H9 (cell line): ENCODE results near the gene SHANK1. TPM values are rescaled to one million over a fixed set of nuclear protein-coding genes. Genes with fewer than 3 reads are reported as not detected.

Experiments
- DNase-seq: peaks from one replicate; pipeline ENCODE4 v3.0.0-alpha.2; 2017
- H2AFZ ChIP-seq: one replicate; pipeline ENCODE4 v1.6.1; 2013; ENCODE audit warnings: mild to moderate bottlenecking, low read length, control low read depth, moderate library complexity
- H2AK5ac ChIP-seq: 2 replicates; pipeline ENCODE4 v1.6.1; 2013; ENCODE audit warnings: low read length, control low read depth, mixed read lengths; ENCODE audit not compliant: insufficient read length
- H2BK120ac ChIP-seq: one replicate; pipeline ENCODE4 v1.6.1; 2013; ENCODE audit warnings: low read depth, mild to moderate bottlenecking, low read length, control low read depth, inconsistent platforms; ENCODE audit not compliant: poor library complexity, severe bottlenecking
- H2BK12ac ChIP-seq: 2 replicates; pipeline ENCODE4 v1.6.1; 2013; ENCODE audit warnings: low read length, control low read depth, mixed read lengths, low read depth; ENCODE audit not compliant: insufficient read length
- H2BK15ac ChIP-seq: 2 replicates; pipeline ENCODE4 v1.6.1; 2013; ENCODE audit warnings: low read depth, low read length, control low read depth
- H2BK20ac ChIP-seq: one replicate; pipeline ENCODE4 v1.6.1; 2013; ENCODE audit warnings: low read depth, mild to moderate bottlenecking, low read length, control low read depth, inconsistent platforms; ENCODE audit not compliant: poor library complexity, severe bottlenecking
- H2BK5ac ChIP-seq: 2 replicates; pipeline ENCODE4 v1.6.1; 2013; ENCODE audit warnings: low read length, control low read depth, mixed read lengths; ENCODE audit not compliant: insufficient read length
- H3K14ac ChIP-seq: 2 replicates; pipeline ENCODE4 v1.6.1; 2013; ENCODE audit warnings: low read length, control low read depth; ENCODE audit not compliant: insufficient read depth
- H3K18ac ChIP-seq: 2 replicates; pipeline ENCODE4 v1.6.1; 2013; ENCODE audit warnings: low read depth, mild to moderate bottlenecking, mixed read lengths, low read length, control low read depth; ENCODE audit not compliant: insufficient read length
- H3K23ac ChIP-seq: 2 replicates; pipeline ENCODE4 v1.6.1; 2013; ENCODE audit warnings: low read length, control low read depth, mixed read lengths, low read depth; ENCODE audit not compliant: insufficient read length
- H3K23me2 ChIP-seq: 2 replicates; pipeline ENCODE4 v1.6.1; 2013; ENCODE audit warnings: low read depth, mild to moderate bottlenecking, mixed read lengths, low read length, control low read depth; ENCODE audit not compliant: insufficient read length, poor library complexity, severe bottlenecking
- H3K27ac ChIP-seq: 2 replicates; pipeline ENCODE4 v1.5.1; 2013; ENCODE audit warnings: low read length, control low read depth, mixed read lengths, low read depth; ENCODE audit not compliant: insufficient read length
- H3K27me3 ChIP-seq: 2 replicates; pipeline ENCODE4 v1.6.1; 2013; ENCODE audit warnings: low read length, control low read depth, inconsistent platforms; ENCODE audit not compliant: insufficient read depth
- H3K4ac ChIP-seq: 2 replicates; pipeline ENCODE4 v1.6.1; 2013; ENCODE audit warnings: low read depth, mild to moderate bottlenecking, control low read depth, inconsistent platforms, low read length, moderate library complexity
- H3K4me1 ChIP-seq: 2 replicates; pipeline ENCODE4 v1.6.1; 2013; ENCODE audit warnings: low read length, control low read depth, inconsistent platforms; ENCODE audit not compliant: insufficient read depth
- H3K4me2 ChIP-seq: 2 replicates; pipeline ENCODE4 v1.6.1; 2013; ENCODE audit warnings: low read length, control low read depth, mixed read lengths; ENCODE audit not compliant: insufficient read length, insufficient read depth
- H3K56ac ChIP-seq: 2 replicates; pipeline ENCODE4 v1.6.1; 2013; ENCODE audit warnings: low read depth, mild to moderate bottlenecking, mixed read lengths, low read length, control low read depth; ENCODE audit not compliant: insufficient read length
- H3K79me1 ChIP-seq: 2 replicates; pipeline ENCODE4 v1.6.1; 2013; ENCODE audit warnings: low read depth, mild to moderate bottlenecking, moderate library complexity, low read length, control low read depth, inconsistent platforms; ENCODE audit not compliant: insufficient read depth, poor library complexity, severe bottlenecking
- H3K79me2 ChIP-seq: 2 replicates; pipeline ENCODE4 v1.6.1; 2013; ENCODE audit warnings: low read length, control low read depth, inconsistent platforms; ENCODE audit not compliant: insufficient read depth
- H3K9ac ChIP-seq: 2 replicates; pipeline ENCODE4 v1.6.1; 2013; ENCODE audit warnings: low read length, control low read depth, mixed read lengths; ENCODE audit not compliant: insufficient read length; ENCODE audit errors: extremely low read depth
- H3K9me3 ChIP-seq: one replicate; pipeline ENCODE4 v1.6.1; 2013; ENCODE audit warnings: low read depth, low read length, inconsistent platforms; ENCODE audit not compliant: control insufficient read depth
- H3T11ph ChIP-seq: one replicate; pipeline ENCODE4 v1.6.1; 2013; ENCODE audit warnings: mild to moderate bottlenecking, low read length, control low read depth, inconsistent platforms
- H4K20me1 ChIP-seq: one replicate; pipeline ENCODE4 v1.6.1; 2013; ENCODE audit not compliant: control insufficient read depth, insufficient read length, insufficient read depth
- H4K5ac ChIP-seq: 2 replicates; pipeline ENCODE4 v1.6.1; 2013; ENCODE audit warnings: low read depth, mild to moderate bottlenecking, mixed read lengths, low read length, control low read depth; ENCODE audit not compliant: insufficient read length
- H4K8ac ChIP-seq: replicated peaks from 2 replicates; pipeline ENCODE4 v1.6.1; 2013; ENCODE audit warnings: low read length, control low read depth, mixed read lengths, low read depth; ENCODE audit not compliant: insufficient read length
- H4K91ac ChIP-seq: 2 replicates; pipeline ENCODE4 v1.6.1; 2013; ENCODE audit warnings: low read depth, mild to moderate bottlenecking, moderate library complexity, mixed read lengths, low read length, control low read depth; ENCODE audit not compliant: insufficient read length
- H3K27ac Mint-ChIP-seq, 3 experiments: 2 replicates in 2 of 3; 3 replicates in 1 of 3; pipeline ENCODE4 v1.8.0; 2020 to 2021; ENCODE audit warnings: mixed read lengths in 3 of 3, mild to moderate bottlenecking in 1 of 3, moderate library complexity in 1 of 3
- H3K27me3 Mint-ChIP-seq: 2 replicates; pipeline ENCODE4 v1.8.0; 2021; ENCODE audit warnings: low read depth, mild to moderate bottlenecking, moderate library complexity, mixed read lengths
- H3K36me3 Mint-ChIP-seq, 3 experiments: 2 replicates in 2 of 3; 3 replicates in 1 of 3; pipeline ENCODE4 v1.8.0; 2020 to 2021; ENCODE audit warnings: low read depth in 3 of 3, mixed read lengths in 3 of 3; ENCODE audit not compliant: insufficient read depth in 1 of 3
- H3K4me1 Mint-ChIP-seq, 2 experiments: 2 replicates each; pipeline ENCODE4 v1.8.0; 2020; ENCODE audit warnings: mixed read lengths in 2 of 2
- H3K4me3 Mint-ChIP-seq, 2 experiments: 2 replicates in 1 of 2; 3 replicates in 1 of 2; pipeline ENCODE4 v1.8.0; 2020 to 2021; ENCODE audit warnings: mild to moderate bottlenecking in 2 of 2, mixed read lengths in 2 of 2, moderate library complexity in 1 of 2
- H3K9me3 Mint-ChIP-seq, 2 experiments: 2 replicates in 1 of 2; 3 replicates in 1 of 2; pipeline ENCODE4 v1.8.0; 2020; ENCODE audit warnings: mild to moderate bottlenecking in 2 of 2, mixed read lengths in 2 of 2, moderate library complexity in 1 of 2
- WGBS: extraction: QIAGEN DNeasy Blood & Tissue Kit; methylation state at CpG from one replicate; pipeline ENCODE4 v1.1.7; 2013; ENCODE audit warnings: missing lambda C conversion rate, low lambda C conversion rate, mixed read lengths; ENCODE audit not compliant: insufficient read length; ENCODE audit errors: extremely low coverage; 5-methylcytosine and 5-hydroxymethylcytosine counted together
- total RNA-seq: library from RNA; stranded (reverse); gene quantifications from 2 replicates; pipeline ENCODE4 v1.2.1, GENCODE V29; 2021
- TF ChIP-seq, protein P1 (sequence below): fragments of 200-600 bp; sonication (generic); conservative IDR thresholded peaks from 3 replicates; pipeline ENCODE4 v1.8.0; 2021; ENCODE audit warnings: antibody characterized with exemption, mild to moderate bottlenecking

SHANK1 gene
- total RNA-seq, 1 experiment from 2014 or later: 1.7 TPM

DNA sequence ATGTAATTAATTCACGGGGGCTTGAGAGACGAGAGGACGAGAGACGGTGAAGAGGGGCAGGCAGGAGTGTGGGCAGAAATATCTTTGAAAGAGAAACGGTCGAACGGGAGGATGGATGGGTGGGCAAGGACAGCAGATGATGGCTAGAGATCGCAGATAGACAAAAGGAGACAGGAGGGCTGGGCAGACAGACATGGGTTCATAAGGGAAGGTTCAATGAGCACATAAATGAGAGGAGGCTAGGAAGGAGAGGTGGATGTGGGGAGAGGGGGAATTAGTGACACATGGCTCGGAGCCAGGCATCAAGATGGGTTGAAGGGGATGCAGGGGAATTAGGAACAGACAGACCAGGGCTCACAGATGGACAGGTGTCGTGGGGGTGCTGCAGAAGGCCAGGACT, 81.0 kb downstream of the SHANK1 start:
- Histone ChIP-seq H2BK15ac (no peak overlapping the region), H4K91ac (no peak overlapping the region), H2BK20ac (no peak overlapping the region), H3K4me2 (peak overlapping the region; percentile 50), H4K8ac (no peak overlapping the region), H3K23ac (no peak overlapping the region), H2BK5ac (no peak overlapping the region), H3T11ph (no peak overlapping the region), H3K4me1 (no peaks in the 10 kb centered on the region), H3K79me1 (no peaks in the 10 kb centered on the region), H2AK5ac (no peak overlapping the region), H3K27me3 (peaks cover 6% of the 10 kb centered on the region; the same call in 1 of the 2 replicates), H3K14ac (no peak overlapping the region), H3K23me2 (peaks cover 7% of the 10 kb centered on the region), H3K9ac (no peak overlapping the region), H3K27ac (no peak overlapping the region), H3K18ac (no peak overlapping the region), H3K79me2 (no peaks in the 10 kb centered on the region), H2AFZ (no peak overlapping the region), H2BK12ac (no peak overlapping the region), H4K5ac (no peak overlapping the region), H4K20me1 (no peaks in the 10 kb centered on the region), H3K9me3 (peaks cover 17% of the 10 kb centered on the region), H3K56ac (no peak overlapping the region), H2BK120ac (no peak overlapping the region), H3K4ac (no peak overlapping the region)
- no peak overlapping the region for H3K27ac Mint-ChIP-seq
- H3K9me3 Mint-ChIP-seq: peaks cover 25 to 26% of the 10 kb centered on the region in 2 experiments
- H3K4me1 Mint-ChIP-seq: peaks cover 8 to 14% of the 10 kb centered on the region in 2 experiments
- TF ChIP-seq, protein P1, sequence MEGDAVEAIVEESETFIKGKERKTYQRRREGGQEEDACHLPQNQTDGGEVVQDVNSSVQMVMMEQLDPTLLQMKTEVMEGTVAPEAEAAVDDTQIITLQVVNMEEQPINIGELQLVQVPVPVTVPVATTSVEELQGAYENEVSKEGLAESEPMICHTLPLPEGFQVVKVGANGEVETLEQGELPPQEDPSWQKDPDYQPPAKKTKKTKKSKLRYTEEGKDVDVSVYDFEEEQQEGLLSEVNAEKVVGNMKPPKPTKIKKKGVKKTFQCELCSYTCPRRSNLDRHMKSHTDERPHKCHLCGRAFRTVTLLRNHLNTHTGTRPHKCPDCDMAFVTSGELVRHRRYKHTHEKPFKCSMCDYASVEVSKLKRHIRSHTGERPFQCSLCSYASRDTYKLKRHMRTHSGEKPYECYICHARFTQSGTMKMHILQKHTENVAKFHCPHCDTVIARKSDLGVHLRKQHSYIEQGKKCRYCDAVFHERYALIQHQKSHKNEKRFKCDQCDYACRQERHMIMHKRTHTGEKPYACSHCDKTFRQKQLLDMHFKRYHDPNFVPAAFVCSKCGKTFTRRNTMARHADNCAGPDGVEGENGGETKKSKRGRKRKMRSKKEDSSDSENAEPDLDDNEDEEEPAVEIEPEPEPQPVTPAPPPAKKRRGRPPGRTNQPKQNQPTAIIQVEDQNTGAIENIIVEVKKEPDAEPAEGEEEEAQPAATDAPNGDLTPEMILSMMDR: no peak
- H3K27me3 Mint-ChIP-seq: peaks cover 51% of the 10 kb centered on the region
- peaks cover 9 to 26% (median 22%) of the 10 kb centered on the region in 3 experiments; a peak in 6 of 7 replicates for H3K36me3 Mint-ChIP-seq
- DNase-seq: no peak
- peak overlapping the region; percentile 77 to 92 for H3K4me3 Mint-ChIP-seq
- whole genome bisulfite sequencing: no CpG with 5 or more reads among the region's 10 CpGs
